OCI-LY7 (cell line): Measurements from ENCODE around the gene ABCC1.

Experiments used
- EZH2phosphoT487 ChIP-seq: fragments of 200-600 bp; sonication (generic); IDR thresholded peaks from 2 replicates; pipeline ENCODE4 v1.6.1; 2018; ENCODE audit warnings: low read depth, borderline replicate concordance, mild to moderate bottlenecking, mixed run types, antibody characterized with exemption, low read length, moderate library complexity, mixed read lengths
- TF ChIP-seq, protein P1 (sequence below): fragments of 200-600 bp; sonication (generic); conservative IDR thresholded peaks from 2 replicates; pipeline ENCODE4 v1.5.1; 2014; ENCODE audit warnings: mild to moderate bottlenecking, antibody characterized with exemption, low read length, moderate library complexity, mixed read lengths

- TF ChIP-seq, protein P1, sequence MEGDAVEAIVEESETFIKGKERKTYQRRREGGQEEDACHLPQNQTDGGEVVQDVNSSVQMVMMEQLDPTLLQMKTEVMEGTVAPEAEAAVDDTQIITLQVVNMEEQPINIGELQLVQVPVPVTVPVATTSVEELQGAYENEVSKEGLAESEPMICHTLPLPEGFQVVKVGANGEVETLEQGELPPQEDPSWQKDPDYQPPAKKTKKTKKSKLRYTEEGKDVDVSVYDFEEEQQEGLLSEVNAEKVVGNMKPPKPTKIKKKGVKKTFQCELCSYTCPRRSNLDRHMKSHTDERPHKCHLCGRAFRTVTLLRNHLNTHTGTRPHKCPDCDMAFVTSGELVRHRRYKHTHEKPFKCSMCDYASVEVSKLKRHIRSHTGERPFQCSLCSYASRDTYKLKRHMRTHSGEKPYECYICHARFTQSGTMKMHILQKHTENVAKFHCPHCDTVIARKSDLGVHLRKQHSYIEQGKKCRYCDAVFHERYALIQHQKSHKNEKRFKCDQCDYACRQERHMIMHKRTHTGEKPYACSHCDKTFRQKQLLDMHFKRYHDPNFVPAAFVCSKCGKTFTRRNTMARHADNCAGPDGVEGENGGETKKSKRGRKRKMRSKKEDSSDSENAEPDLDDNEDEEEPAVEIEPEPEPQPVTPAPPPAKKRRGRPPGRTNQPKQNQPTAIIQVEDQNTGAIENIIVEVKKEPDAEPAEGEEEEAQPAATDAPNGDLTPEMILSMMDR: no peak
- no peak for TF ChIP-seq EZH2phosphoT487
Measured at GRCh38 chr16:16155234-16155633, 205.8 kb downstream of the ABCC1 start.
